HepG2 (cell line): ENCODE results near the gene VPS52. TPM values are rescaled to one million over a fixed set of nuclear protein-coding genes. Genes with fewer than 3 reads are reported as not detected.

Source experiments
- ATF3 ChIP-seq: sonication (generic); formaldehyde crosslinking; IDR thresholded peaks from 2 replicates; pipeline ENCODE4 v1.4.0; 2020; ENCODE audit warnings: missing genetic modification reagents
- CC2D1A ChIP-seq: sonication (generic); formaldehyde crosslinking; IDR thresholded peaks from 2 replicates; pipeline ENCODE4 v1.8.1; 2023; ENCODE audit warnings: mild to moderate bottlenecking, missing genetic modification reagents
- DNMT1 ChIP-seq: sonication (generic); formaldehyde crosslinking; IDR thresholded peaks from 2 replicates; pipeline ENCODE4 v1.5.1; 2020; ENCODE audit warnings: mild to moderate bottlenecking, missing genetic modification reagents
- FOXK1 ChIP-seq: sonication (generic); formaldehyde crosslinking; IDR thresholded peaks from 2 replicates; pipeline ENCODE4 v1.4.0; 2020; ENCODE audit warnings: low read depth, missing genetic modification reagents, borderline replicate concordance
- HMGA1 ChIP-seq: sonication (generic); formaldehyde crosslinking; conservative IDR thresholded peaks from 2 replicates; pipeline ENCODE4 v1.4.0; 2020; ENCODE audit warnings: missing genetic modification reagents
- PRDM15 ChIP-seq: sonication (generic); formaldehyde crosslinking; IDR thresholded peaks from 2 replicates; pipeline ENCODE4 v1.4.0; 2020; ENCODE audit warnings: missing genetic modification reagents
- RFXANK ChIP-seq: IDR thresholded peaks from 2 replicates; pipeline ENCODE4 v1.6.1; 2016
- SAFB2 ChIP-seq: sonication (generic); formaldehyde crosslinking; IDR thresholded peaks from 2 replicates; pipeline ENCODE4 v1.5.1; 2020; ENCODE audit warnings: missing genetic modification reagents, low read depth, mild to moderate bottlenecking, borderline replicate concordance
- SMAD9 ChIP-seq: sonication (generic); formaldehyde crosslinking; IDR thresholded peaks from 2 replicates; pipeline ENCODE4 v1.5.1; 2020; ENCODE audit warnings: mild to moderate bottlenecking, missing genetic modification reagents
- SNAI1 ChIP-seq: sonication (generic); formaldehyde crosslinking; IDR thresholded peaks from 2 replicates; pipeline ENCODE4 v1.5.0; 2020; ENCODE audit warnings: mild to moderate bottlenecking, missing genetic modification reagents, borderline replicate concordance
- TEAD3 ChIP-seq: optimal IDR thresholded peaks from 2 replicates; pipeline ENCODE3; 2016; ENCODE audit warnings: borderline replicate concordance
- THAP8 ChIP-seq: sonication (generic); formaldehyde crosslinking; IDR thresholded peaks from 2 replicates; pipeline ENCODE4 v1.5.1; 2020; ENCODE audit warnings: missing genetic modification reagents, mild to moderate bottlenecking, borderline replicate concordance
- ZFP62 ChIP-seq: sonication (generic); formaldehyde crosslinking; IDR thresholded peaks from 2 replicates; pipeline ENCODE4 v1.4.0; 2020; ENCODE audit warnings: missing genetic modification reagents
- ZKSCAN1 ChIP-seq: fragments of 150-350 bp; IDR thresholded peaks from 2 replicates; pipeline ENCODE4 v1.6.1; 2014; ENCODE audit warnings: low read length
- ZNF280B ChIP-seq: sonication (generic); formaldehyde crosslinking; IDR thresholded peaks from 2 replicates; pipeline ENCODE4 v1.5.0; 2020; ENCODE audit warnings: missing genetic modification reagents, mild to moderate bottlenecking, borderline replicate concordance
- ZNF280D ChIP-seq: sonication (generic); formaldehyde crosslinking; IDR thresholded peaks from 2 replicates; pipeline ENCODE4 v1.5.1; 2020; ENCODE audit warnings: mild to moderate bottlenecking, missing genetic modification reagents
- ZNF3 ChIP-seq: IDR thresholded peaks from 2 replicates; pipeline ENCODE4 v1.7.0; 2017; ENCODE audit warnings: inconsistent platforms
- ZNF326 ChIP-seq: sonication (generic); formaldehyde crosslinking; IDR thresholded peaks from 2 replicates; pipeline ENCODE4 v1.4.0; 2020; ENCODE audit warnings: missing genetic modification reagents, borderline replicate concordance
- ZNF660 ChIP-seq: sonication (generic); formaldehyde crosslinking; IDR thresholded peaks from 2 replicates; pipeline ENCODE4 v1.5.1; 2020; ENCODE audit warnings: mild to moderate bottlenecking, low read depth, missing genetic modification reagents, borderline replicate concordance
- ZNF674 ChIP-seq: sonication (generic); formaldehyde crosslinking; IDR thresholded peaks from 2 replicates; pipeline ENCODE4 v1.5.0; 2020; ENCODE audit warnings: low read depth, mild to moderate bottlenecking, missing genetic modification reagents
- ZNF724P ChIP-seq: sonication (generic); formaldehyde crosslinking; IDR thresholded peaks from 2 replicates; pipeline ENCODE4 v1.8.0; 2022; ENCODE audit warnings: missing genetic modification reagents, borderline replicate concordance
- polyA plus RNA-seq, 8 experiments: library from polyadenylated mRNA; depleted of rRNA in 3 of 8; stranded (reverse) in 7 of 8; unstranded in 1 of 8; fragments of >200 nt; fragmentation: Illumina TruSeq in 4 of 8; extraction: Trizol in 4 of 8; gene quantifications; 2 replicates each; pipeline versions ENCODE4 v1.2.1 to v1.2.3, GENCODE V29; 2011 to 2016; ENCODE audit warnings: low read depth in 4 of 8, missing spikeins in 1 of 8, mixed read lengths in 1 of 8; ENCODE audit not compliant: insufficient read depth in 1 of 8
- total RNA-seq, 5 experiments: library from RNA; depleted of rRNA; stranded (reverse); fragments of >200 nt; fragmentation: Illumina TruSeq; extraction: Trizol; gene quantifications; 2 replicates each; pipeline ENCODE4 v1.2.3, GENCODE V29; 2016; ENCODE audit warnings: low read depth in 1 of 5

Gene VPS52
- total and polyA plus RNA-seq, 2 of the 13 experiments (the other 11 are each of a cell fraction or from before 2014, with no cell fraction given): 48.9 to 85.5 TPM

GRCh38 chr6:33297406-33297955 lies 25.8 kb upstream of the VPS52 start (continued):
- TF ChIP-seq ZNF280D (CRISPR knock-in tag): no peak
- TF ChIP-seq ZFP62: no peak
- no peak for TF ChIP-seq SMAD9
- no peak for TF ChIP-seq ZNF280B (CRISPR knock-in tag)
- TF ChIP-seq CC2D1A (CRISPR knock-in tag): no peak
- peak; percentile 15; the same call in 1 of the 2 replicates for TF ChIP-seq PRDM15 (CRISPR knock-in tag)
- TF ChIP-seq SAFB2 (CRISPR knock-in tag): no peak
- peak; percentile 8 for TF ChIP-seq TEAD3
- no peak for TF ChIP-seq ZKSCAN1
- TF ChIP-seq FOXK1 (CRISPR knock-in tag): no peak; the same call in 1 of the 2 replicates
- no peak for TF ChIP-seq HMGA1 (CRISPR knock-in tag)
- no peak for TF ChIP-seq ZNF724P
- no peak for TF ChIP-seq ZNF3 (CRISPR knock-in tag)
- no peak for TF ChIP-seq DNMT1 (CRISPR knock-in tag)
- TF ChIP-seq SNAI1 (CRISPR knock-in tag): no peak
- no peak for TF ChIP-seq ATF3 (CRISPR knock-in tag)
- no peak for TF ChIP-seq ZNF326 (CRISPR knock-in tag)
- no peak for TF ChIP-seq ZNF674 (CRISPR knock-in tag)
- no peak for TF ChIP-seq RFXANK (CRISPR knock-in tag)
- TF ChIP-seq ZNF660 (CRISPR knock-in tag): no peak
- TF ChIP-seq THAP8 (CRISPR knock-in tag): no peak
